Erythroblast (primary cell): Measurements from ENCODE around the gene MCM6.

Source experiments
- GATA1 ChIP-seq: IDR thresholded peaks from 2 replicates; pipeline ENCODE4 v1.6.1; 2011; ENCODE audit warnings: low read depth, mild to moderate bottlenecking, control low read depth, low read length, moderate library complexity
- POLR2A ChIP-seq: IDR thresholded peaks from 2 replicates; pipeline ENCODE4 v1.6.1; 2011; ENCODE audit warnings: mild to moderate bottlenecking, low read length

DNA sequence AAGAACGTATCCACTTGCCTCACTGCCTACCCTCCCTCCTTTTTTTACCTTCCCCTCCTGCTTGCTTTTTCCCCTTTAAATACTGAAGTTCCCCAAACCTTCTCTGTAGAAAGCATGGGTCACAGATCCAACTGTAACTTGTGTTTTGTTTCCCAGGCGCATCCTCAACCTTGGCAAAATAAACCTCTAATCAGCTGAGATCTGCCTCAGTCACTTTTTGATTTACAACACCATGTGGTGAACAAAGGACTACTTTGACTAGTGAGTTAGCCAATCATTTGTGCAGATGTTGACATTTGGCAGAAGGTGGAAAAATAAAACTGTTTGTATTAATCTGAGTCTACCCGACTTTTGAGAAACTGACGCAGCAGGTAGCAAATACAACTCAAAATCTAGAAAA lies 23.3 kb upstream of the MCM6 start:
- no peak for TF ChIP-seq POLR2A
- no peak for TF ChIP-seq GATA1
